Karpas-422 (cell line): Measurements from ENCODE around the gene HPN. TPM values are rescaled to one million over a fixed set of nuclear protein-coding genes. Genes with fewer than 3 reads are reported as not detected.

Experiments
- DNase-seq: peaks from one replicate; pipeline ENCODE4 v3.0.0-alpha.2; 2015
- H2AFZ ChIP-seq: fragments of 200-600 bp; sonication (generic); 2 replicates; pipeline ENCODE4 v1.6.1; 2014; ENCODE audit warnings: antibody characterized with exemption, low read length, mixed read lengths
- H3K27ac ChIP-seq: fragments of 200-600 bp; sonication (generic); 2 replicates; pipeline ENCODE4 v1.5.1; 2014; ENCODE audit warnings: mild to moderate bottlenecking, low read length, moderate library complexity
- H3K27me3 ChIP-seq: fragments of 200-600 bp; sonication (generic); 2 replicates; pipeline ENCODE4 v1.6.1; 2014; ENCODE audit warnings: low read length, mixed read lengths
- H3K36me3 ChIP-seq: fragments of 200-600 bp; sonication (generic); 2 replicates; pipeline ENCODE4 v1.6.1; 2014; ENCODE audit warnings: low read length, mixed read lengths; ENCODE audit not compliant: insufficient read depth
- H3K4me1 ChIP-seq: fragments of 200-600 bp; sonication (generic); 2 replicates; pipeline ENCODE4 v1.6.1; 2014; ENCODE audit warnings: mild to moderate bottlenecking, low read length, mixed read lengths
- H3K4me2 ChIP-seq: fragments of 200-600 bp; sonication (generic); 2 replicates; pipeline ENCODE4 v1.6.1; 2014; ENCODE audit warnings: low read length, low read depth, mild to moderate bottlenecking; ENCODE audit not compliant: poor library complexity, severe bottlenecking
- H3K4me3 ChIP-seq: fragments of 200-600 bp; sonication (generic); 2 replicates; pipeline ENCODE4 v1.5.1; 2014; ENCODE audit warnings: mild to moderate bottlenecking, antibody characterized with exemption, low read length, mixed read lengths
- H3K79me2 ChIP-seq: fragments of 200-600 bp; sonication (generic); 2 replicates; pipeline ENCODE4 v1.6.1; 2014; ENCODE audit warnings: mild to moderate bottlenecking, low read length, mixed read lengths
- H3K9ac ChIP-seq: fragments of 200-600 bp; sonication (generic); 2 replicates; pipeline ENCODE4 v1.6.0; 2014; ENCODE audit warnings: low read length
- H3K9me2 ChIP-seq: fragments of 200-600 bp; sonication (generic), shearing (Covaris generic); replicated peaks from 2 replicates; pipeline ENCODE4 v1.6.0; 2014; ENCODE audit warnings: mild to moderate bottlenecking, low read length, moderate library complexity; ENCODE audit not compliant: insufficient read depth
- H3K9me3 ChIP-seq: fragments of 300-700, 200-600 bp; sonication (generic); 2 replicates; pipeline ENCODE4 v1.6.1; 2014; ENCODE audit warnings: low read length, mixed read lengths
- H4K20me1 ChIP-seq: fragments of 200-600 bp; sonication (generic); 2 replicates; pipeline ENCODE4 v1.6.1; 2014; ENCODE audit warnings: mild to moderate bottlenecking, antibody characterized with exemption, low read length, low read depth; ENCODE audit not compliant: insufficient read depth
- total RNA-seq: library from RNA; depleted of rRNA; stranded (reverse); fragments of >200 nt; shearing (Covaris generic); gene quantifications from 2 replicates; pipeline ENCODE4 v1.2.3, GENCODE V29; 2014; ENCODE audit warnings: low replicate concordance

Gene HPN
- total RNA-seq, 1 experiment from 2014 or later, result 0.11 TPM

DNA sequence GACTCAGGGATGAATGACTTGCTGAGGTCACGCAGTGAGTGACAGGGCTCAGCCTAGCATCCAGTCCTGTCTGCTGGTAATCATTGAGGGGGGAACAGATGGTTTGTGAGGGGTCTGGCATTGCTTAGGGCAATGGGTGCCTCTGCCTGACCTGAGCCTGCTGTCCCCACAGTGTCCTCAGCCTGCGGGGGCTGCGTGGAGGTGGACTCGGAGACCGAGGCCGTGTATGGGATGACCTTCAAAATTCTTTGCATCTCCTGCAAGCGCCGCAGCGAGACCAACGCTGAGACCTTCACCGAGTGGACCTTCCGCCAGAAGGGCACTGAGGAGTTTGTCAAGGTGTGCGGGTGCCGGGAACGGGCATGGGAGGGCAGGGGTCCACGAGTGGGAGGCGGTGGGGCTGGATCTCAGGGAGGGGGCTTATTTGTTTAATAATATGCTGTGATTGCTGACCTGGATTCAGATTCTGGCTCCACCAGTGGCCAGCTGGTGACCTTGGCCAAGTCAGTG, 9.1 kb upstream of the HPN start:
- Histone ChIP-seq H3K9me3 (no peaks in the 10 kb centered on the region), H3K79me2 (no peaks in the 10 kb centered on the region), H3K9ac (no peak overlapping the region), H4K20me1 (0 out of 2 replicates have a peak, but pooled peaks cover 4% of the 10 kb centered on the region), H2AFZ (no peak overlapping the region), H3K27ac (no peak overlapping the region), H3K4me1 (0 out of 2 replicates have a peak, but pooled peaks cover 4% of the 10 kb centered on the region), H3K4me3 (no peak overlapping the region), H3K9me2 (no peaks in the 10 kb centered on the region), H3K4me2 (no peak overlapping the region), H3K36me3 (peaks cover 4% of the 10 kb centered on the region; the same call in 1 of the 2 replicates), H3K27me3 (no peaks in the 10 kb centered on the region)
- no peak for DNase-seq

DNA sequence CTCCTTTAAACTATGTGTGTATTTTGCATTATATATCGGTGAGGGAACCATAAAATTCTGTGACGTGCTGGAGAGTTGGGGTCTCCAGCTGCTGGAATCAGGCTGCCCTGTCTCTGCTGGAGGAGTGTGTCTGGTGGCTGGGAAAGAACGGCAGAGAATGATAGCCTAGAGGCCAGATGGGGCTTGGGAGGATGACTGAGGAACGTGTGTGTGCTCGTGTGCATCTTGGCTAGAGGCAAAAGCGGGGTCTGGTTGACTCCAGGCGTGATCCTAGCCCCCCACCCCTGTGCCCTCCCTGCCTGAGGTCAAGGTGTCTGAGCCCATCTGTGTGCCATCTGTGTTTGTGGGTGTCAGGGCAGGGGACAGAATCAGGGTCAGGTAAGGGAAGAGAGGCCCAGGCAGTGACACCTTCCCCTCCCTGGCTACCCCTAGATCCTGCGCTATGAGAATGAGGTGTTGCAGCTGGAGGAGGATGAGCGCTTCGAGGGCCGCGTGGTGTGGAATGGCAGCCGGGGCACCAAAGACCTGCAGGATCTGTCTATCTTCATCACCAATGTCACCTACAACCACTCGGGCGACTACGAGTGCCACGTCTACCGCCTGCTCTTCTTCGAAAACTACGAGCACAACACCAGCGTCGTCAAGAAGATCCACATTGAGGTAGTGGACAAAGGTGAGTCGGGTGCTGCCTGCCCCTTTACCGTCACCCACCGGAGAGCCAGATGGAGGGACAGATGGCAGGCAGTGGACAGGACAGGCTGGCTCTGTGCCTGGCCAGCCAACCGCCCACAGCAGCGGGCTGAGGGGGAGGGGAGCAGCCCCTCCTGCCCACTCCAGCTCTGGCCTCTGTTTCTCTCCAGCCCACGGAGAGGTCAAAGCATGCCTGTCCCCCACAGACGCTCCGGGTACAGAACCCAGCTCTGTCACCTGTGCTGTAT, 8.2 kb upstream of the HPN start:
- Histone ChIP-seq H4K20me1 (no peaks in the 10 kb centered on the region), H3K9me3 (no peaks in the 10 kb centered on the region), H3K4me1 (0 out of 2 replicates have a peak, but pooled peaks cover 4% of the 10 kb centered on the region), H3K4me3 (no peak overlapping the region), H3K79me2 (no peaks in the 10 kb centered on the region), H3K4me2 (no peak overlapping the region), H2AFZ (no peak overlapping the region), H3K27ac (no peak overlapping the region), H3K27me3 (no peaks in the 10 kb centered on the region), H3K36me3 (no peaks in the 10 kb centered on the region), H3K9ac (no peak overlapping the region), H3K9me2 (no peaks in the 10 kb centered on the region)
- no peak for DNase-seq

DNA sequence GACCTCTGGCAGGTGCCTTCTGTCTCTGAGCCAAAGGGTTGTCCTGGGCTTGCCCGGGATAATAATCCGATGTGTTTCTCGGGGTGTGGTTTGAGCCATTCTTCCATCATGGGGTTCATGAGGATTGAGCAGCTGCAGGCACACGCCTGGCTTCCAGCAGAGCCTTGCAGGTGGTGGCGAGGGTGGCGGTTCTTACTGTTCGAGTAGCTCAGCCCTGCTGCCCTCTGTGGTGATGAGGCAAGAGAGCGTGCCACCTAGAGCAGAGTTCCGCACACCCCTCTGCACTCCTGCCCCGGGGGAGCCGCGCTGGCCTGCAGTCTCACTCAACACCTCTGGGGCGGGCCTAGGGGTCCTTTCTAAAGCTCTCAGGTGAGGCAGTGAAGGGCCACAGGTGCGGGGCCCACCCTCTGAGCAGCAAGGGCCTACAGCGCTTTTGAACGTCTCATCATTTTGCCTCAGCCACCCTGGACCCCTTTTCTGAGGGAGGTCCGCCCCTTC, 7.5 kb upstream of the HPN start:
- Histone ChIP-seq H3K36me3 (no peaks in the 10 kb centered on the region), H3K9me3 (no peaks in the 10 kb centered on the region), H3K27me3 (no peaks in the 10 kb centered on the region), H3K4me2 (no peak overlapping the region), H3K79me2 (no peaks in the 10 kb centered on the region), H3K4me3 (no peak overlapping the region), H2AFZ (no peak overlapping the region), H3K27ac (no peak overlapping the region), H3K9ac (no peak overlapping the region), H3K9me2 (no peaks in the 10 kb centered on the region), H3K4me1 (0 out of 2 replicates have a peak, but pooled peaks cover 4% of the 10 kb centered on the region), H4K20me1 (no peaks in the 10 kb centered on the region)
- no peak for DNase-seq

DNA sequence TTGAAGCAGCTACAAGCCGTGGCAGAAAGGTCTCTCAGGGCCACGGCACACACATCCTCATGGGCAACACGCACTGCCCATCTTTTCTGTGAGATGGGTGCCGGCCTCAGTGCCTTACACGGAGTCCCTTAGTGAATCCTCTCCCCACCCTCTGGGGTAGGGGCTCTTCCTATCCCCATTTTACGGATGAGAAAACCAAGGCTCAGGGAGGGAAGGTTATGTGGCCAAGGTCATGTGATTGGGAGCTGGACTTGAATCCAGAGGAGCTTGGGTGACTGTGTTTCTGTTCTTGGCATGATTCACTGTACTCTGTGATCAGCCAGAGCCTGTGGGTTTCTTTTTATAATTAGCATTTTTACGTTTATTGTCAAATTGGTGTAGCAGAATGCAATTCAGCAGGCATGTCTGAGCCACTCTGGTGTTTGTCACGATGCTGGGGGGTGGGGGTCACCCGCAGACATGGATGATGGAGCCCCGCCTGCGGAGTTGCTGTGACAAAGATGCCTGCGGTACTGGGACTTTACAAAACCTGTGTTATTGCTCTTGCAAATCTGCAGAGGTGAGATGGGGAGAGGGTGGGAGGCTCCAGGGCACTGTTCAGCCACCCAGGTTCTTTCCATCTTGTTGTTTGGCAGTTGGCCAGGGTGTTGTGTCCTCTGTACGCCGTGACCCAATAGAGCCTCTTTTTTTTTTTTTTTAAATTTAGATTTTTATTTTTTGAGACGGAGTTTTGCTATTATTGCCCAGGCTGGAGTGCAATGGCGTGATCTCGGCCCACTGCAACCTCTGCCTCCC, 6.7 kb upstream of the HPN start:
- H3K79me2 ChIP-seq, result no peaks in the 10 kb centered on the region
- H3K4me1 ChIP-seq, result peaks cover 5% of the 10 kb centered on the region
- H4K20me1 ChIP-seq, result no peaks in the 10 kb centered on the region
- no peak overlapping the region for H3K9ac ChIP-seq
- no peak overlapping the region for H3K4me2 ChIP-seq
- no peak overlapping the region for H2AFZ ChIP-seq
- no peaks in the 10 kb centered on the region for H3K36me3 ChIP-seq
- H3K9me3 ChIP-seq, result no peaks in the 10 kb centered on the region
- H3K27me3 ChIP-seq, result no peaks in the 10 kb centered on the region
- no peak overlapping the region for H3K27ac ChIP-seq
- no peaks in the 10 kb centered on the region for H3K9me2 ChIP-seq
- DNase-seq, result no peak
- no peak overlapping the region for H3K4me3 ChIP-seq

DNA sequence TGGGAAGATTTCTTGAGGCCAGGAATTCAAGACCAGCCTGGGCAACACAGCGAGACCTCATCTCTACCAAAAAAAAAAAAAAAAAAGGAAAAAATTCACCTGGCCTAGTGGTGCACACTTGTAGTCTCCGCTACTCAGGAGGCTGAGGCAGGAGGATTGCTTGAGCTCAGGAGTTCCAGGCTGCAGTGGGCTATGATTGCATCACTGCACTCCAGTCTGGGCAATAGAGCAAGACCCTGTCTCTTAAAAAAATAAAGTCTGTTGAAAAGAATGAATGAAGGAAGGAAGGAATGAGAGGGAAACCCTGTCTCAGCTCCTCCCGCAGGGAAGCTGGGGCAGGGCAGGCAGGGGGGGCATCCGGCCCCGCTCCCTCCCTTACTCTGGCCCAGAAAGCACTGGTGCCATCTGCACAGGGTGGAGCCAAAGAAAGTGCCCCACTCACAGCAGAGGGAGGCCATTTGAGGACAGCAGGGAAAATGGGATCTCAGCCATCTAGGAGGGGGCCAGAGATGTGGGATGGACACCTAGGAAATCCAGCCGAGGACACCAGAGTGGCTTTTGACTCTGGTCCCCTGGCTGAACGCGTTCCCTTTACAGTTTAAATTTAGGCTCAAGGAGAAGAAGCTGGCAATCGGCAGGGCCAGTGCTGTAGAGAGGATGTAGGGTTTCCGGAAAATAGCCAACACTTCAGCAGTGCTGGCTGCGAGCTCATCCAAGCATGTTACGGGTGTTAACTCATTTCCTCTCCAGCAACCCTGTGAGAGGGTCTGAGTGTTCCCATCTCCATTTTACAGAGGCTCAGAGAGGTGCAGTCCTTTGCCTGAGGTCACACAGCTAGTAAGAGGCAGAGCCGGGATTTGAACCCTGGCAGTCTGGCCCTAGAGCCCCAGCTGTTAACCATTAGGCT, 3.6 kb upstream of the HPN start:
- H3K9me3 ChIP-seq, result no peaks in the 10 kb centered on the region
- no peak overlapping the region for H3K4me3 ChIP-seq
- H3K27me3 ChIP-seq, result no peaks in the 10 kb centered on the region
- no peaks in the 10 kb centered on the region for H4K20me1 ChIP-seq
- no peaks in the 10 kb centered on the region for H3K79me2 ChIP-seq
- H3K27ac ChIP-seq, result no peak overlapping the region
- DNase-seq, result no peak
- peaks cover 6% of the 10 kb centered on the region for H3K4me1 ChIP-seq
- no peaks in the 10 kb centered on the region for H3K9me2 ChIP-seq
- H3K9ac ChIP-seq, result no peak overlapping the region
- no peak overlapping the region for H3K4me2 ChIP-seq
- H2AFZ ChIP-seq, result no peak overlapping the region
- no peaks in the 10 kb centered on the region for H3K36me3 ChIP-seq

DNA sequence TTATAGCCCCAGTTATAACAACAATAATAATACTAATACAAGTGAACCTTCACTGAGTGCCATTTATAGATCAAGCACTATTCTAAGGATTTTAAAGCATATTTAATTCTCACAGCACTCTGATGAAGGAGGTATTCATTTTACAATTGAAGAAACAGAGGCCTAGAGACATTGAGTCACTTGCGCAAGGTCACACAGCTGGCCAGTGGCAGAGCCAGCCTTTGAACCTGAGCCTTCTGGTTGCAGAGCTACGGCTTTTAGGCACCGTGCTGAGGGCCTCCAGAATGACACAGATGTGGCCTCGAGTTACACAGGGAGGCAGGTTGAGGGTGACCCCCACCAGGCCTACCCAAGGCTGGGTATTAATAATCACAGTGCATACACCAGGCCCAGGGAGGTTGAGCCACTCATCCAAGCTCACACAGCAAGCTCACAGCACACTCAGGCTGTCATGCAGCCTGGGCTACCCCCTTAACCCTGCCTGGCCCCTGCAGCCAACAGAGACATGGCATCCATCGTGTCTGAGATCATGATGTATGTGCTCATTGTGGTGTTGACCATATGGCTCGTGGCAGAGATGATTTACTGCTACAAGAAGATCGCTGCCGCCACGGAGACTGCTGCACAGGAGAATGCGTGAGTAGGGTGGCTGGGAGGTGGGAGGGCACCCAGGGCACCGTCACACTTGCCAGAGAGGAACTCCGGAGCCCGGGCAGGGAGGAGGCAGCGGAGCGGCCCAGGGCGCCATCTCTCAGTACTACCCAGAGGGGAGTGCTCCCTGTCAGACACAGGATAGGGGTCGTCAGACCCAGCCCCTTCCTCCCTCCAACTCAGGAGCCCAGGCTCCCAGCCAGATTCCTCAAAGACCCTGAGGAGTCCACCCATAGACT, 2.7 kb upstream of the HPN start:
- Histone ChIP-seq H3K9me2 (no peaks in the 10 kb centered on the region), H3K79me2 (no peaks in the 10 kb centered on the region), H3K4me3 (peak overlapping the region; percentile 44; the same call in 1 of the 2 replicates), H3K36me3 (no peaks in the 10 kb centered on the region), H3K27ac (no peak overlapping the region), H4K20me1 (no peaks in the 10 kb centered on the region), H3K4me1 (peaks cover 6% of the 10 kb centered on the region), H2AFZ (0 out of 2 replicates have a peak overlapping the region, but pooled peaks have one; percentile 36), H3K9ac (peak overlapping the region; percentile 56; the same call in 1 of the 2 replicates), H3K9me3 (no peaks in the 10 kb centered on the region), H3K27me3 (no peaks in the 10 kb centered on the region), H3K4me2 (peak overlapping the region; percentile 48)
- DNase-seq, result no peak
